ENCODE measurements around the gene CROCC.

Gene CROCC

GRCh38 chr1:16981269-16981849 is 59.6 kb downstream of the CROCC start:
- Histone ChIP-seq H3K79me2 (no peaks in the 10 kb centered on the region), H3K9me3 (ENCODE audit: control insufficient read depth, low read length) (no peaks in the 10 kb centered on the region), H3K36me3 (ENCODE audit: control insufficient read depth, insufficient read depth, low read length) (no peaks in the 10 kb centered on the region), H3K4me3 (ENCODE audit: low read depth, low read length) (no peak overlapping the region), H3K4me2 (ENCODE audit: low read length) (no peak overlapping the region), H3K4me1 (no peaks in the 10 kb centered on the region), H3K9ac (no peak overlapping the region), H3K27ac (no peak overlapping the region), H3K27me3 (ENCODE audit: control insufficient read depth, insufficient read depth, low read length) (no peaks in the 10 kb centered on the region), H2AFZ (no peak overlapping the region)
- no peak for TF ChIP-seq CTCF (IDR thresholded peaks at IDR 0.05)

GRCh38 chr1:16982902-16983301 is 61.2 kb downstream of the CROCC start:
- Histone ChIP-seq H3K36me3 (ENCODE audit: control insufficient read depth, insufficient read depth, low read length) (no peaks in the 10 kb centered on the region), H3K9me3 (ENCODE audit: control insufficient read depth, low read length) (no peaks in the 10 kb centered on the region), H3K4me1 (no peaks in the 10 kb centered on the region), H3K9ac (no peak overlapping the region), H3K4me2 (ENCODE audit: low read length) (no peak overlapping the region), H2AFZ (no peak overlapping the region), H3K4me3 (ENCODE audit: low read depth, low read length) (no peak overlapping the region), H3K27ac (no peak overlapping the region), H3K79me2 (no peaks in the 10 kb centered on the region), H3K27me3 (ENCODE audit: control insufficient read depth, insufficient read depth, low read length) (no peaks in the 10 kb centered on the region)
- TF ChIP-seq CTCF (IDR thresholded peaks at IDR 0.05), result no peak

DNA sequence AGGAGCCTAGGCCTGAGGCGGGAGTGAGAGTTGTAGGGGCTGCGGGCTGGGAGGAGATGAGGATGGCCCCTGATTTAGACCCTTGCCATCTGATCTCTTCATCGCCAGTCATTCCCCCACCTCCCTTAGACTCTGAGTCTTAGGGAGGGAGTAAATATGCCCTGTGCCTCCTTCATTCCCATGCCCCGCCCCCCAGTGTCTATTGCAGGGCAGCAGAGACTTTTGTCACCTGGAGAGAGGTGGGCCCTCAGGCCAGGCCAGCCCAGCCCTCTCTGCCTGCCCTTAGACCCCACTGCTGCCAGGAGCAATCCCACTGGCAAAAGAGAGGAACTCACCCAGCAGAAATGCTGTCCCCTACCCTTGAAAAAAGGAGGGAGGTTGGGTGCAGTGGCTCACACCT is 61.9 kb downstream of the CROCC start:
- Histone ChIP-seq H3K4me1 (no peaks in the 10 kb centered on the region), H3K4me2 (ENCODE audit: low read length) (no peak overlapping the region), H3K36me3 (ENCODE audit: control insufficient read depth, insufficient read depth, low read length) (no peaks in the 10 kb centered on the region), H3K4me3 (ENCODE audit: low read depth, low read length) (no peak overlapping the region), H3K9ac (no peak overlapping the region), H3K27me3 (ENCODE audit: control insufficient read depth, insufficient read depth, low read length) (no peaks in the 10 kb centered on the region), H3K79me2 (no peaks in the 10 kb centered on the region), H3K9me3 (ENCODE audit: control insufficient read depth, low read length) (no peaks in the 10 kb centered on the region), H2AFZ (no peak overlapping the region), H3K27ac (no peak overlapping the region)
- TF ChIP-seq CTCF (IDR thresholded peaks at IDR 0.05), result no peak

DNA sequence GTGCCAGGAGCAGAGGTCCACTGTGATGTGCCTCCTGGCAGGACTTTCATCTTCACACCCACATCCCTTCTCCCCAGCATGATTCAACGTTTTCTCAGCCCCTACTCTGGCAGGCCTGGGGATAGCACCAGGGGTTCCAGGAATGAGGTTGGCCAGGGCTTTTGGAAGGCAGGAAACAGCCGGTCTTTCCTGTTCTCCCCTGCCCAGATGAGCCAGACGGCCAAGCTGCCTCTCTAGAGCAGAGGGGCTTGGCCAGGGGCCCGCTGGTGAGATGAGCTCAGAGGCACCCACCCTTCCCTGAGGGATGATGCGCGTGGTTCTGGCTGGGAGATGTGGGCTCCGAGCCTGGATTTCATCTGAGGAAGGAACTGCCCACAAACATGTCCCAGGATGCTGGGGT is 63.0 kb downstream of the CROCC start:
- no peak overlapping the region for H3K27ac ChIP-seq
- no peaks in the 10 kb centered on the region for H3K4me1 ChIP-seq
- H2AFZ ChIP-seq, result no peak overlapping the region
- TF ChIP-seq CTCF (IDR thresholded peaks at IDR 0.05), result no peak
- H3K9ac ChIP-seq, result no peak overlapping the region
- no peak overlapping the region for H3K4me3 ChIP-seq (ENCODE audit: low read depth, low read length)
- H3K36me3 ChIP-seq (ENCODE audit: control insufficient read depth, insufficient read depth, low read length), result no peaks in the 10 kb centered on the region
- no peaks in the 10 kb centered on the region for H3K79me2 ChIP-seq
- H3K9me3 ChIP-seq (ENCODE audit: control insufficient read depth, low read length), result no peaks in the 10 kb centered on the region
- H3K4me2 ChIP-seq (ENCODE audit: low read length), result no peak overlapping the region
- no peaks in the 10 kb centered on the region for H3K27me3 ChIP-seq (ENCODE audit: control insufficient read depth, insufficient read depth, low read length)

DNA sequence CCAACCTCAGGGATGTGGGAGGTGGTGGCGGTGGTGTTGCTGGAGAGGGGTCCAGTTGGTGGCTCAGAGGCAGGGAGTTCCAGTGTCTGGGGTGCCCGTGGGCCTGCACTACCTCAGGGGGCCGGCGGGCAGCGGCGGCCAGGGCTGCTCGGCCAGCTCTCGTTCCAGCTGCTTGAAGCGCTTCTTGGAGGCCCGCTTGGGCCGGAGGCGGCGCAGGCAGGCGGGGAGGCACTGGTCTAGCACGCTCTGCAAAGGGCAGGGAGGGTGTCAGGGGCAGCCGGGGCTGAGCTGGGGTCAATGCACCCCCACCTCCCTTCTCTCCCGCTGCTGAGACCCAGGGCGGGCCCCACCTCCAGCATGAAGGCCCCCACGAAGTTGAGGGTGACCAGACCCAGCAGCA is 64.4 kb downstream of the CROCC start:
- H3K4me1 ChIP-seq, result no peaks in the 10 kb centered on the region
- H3K27me3 ChIP-seq (ENCODE audit: control insufficient read depth, insufficient read depth, low read length), result no peaks in the 10 kb centered on the region
- no peak overlapping the region for H3K4me2 ChIP-seq (ENCODE audit: low read length)
- H3K36me3 ChIP-seq (ENCODE audit: control insufficient read depth, insufficient read depth, low read length), result no peaks in the 10 kb centered on the region
- no peaks in the 10 kb centered on the region for H3K9me3 ChIP-seq (ENCODE audit: control insufficient read depth, low read length)
- H3K9ac ChIP-seq, result no peak overlapping the region
- no peak overlapping the region for H2AFZ ChIP-seq
- TF ChIP-seq CTCF (IDR thresholded peaks at IDR 0.05), result no peak
- H3K4me3 ChIP-seq (ENCODE audit: low read depth, low read length), result no peak overlapping the region
- H3K27ac ChIP-seq, result no peak overlapping the region
- H3K79me2 ChIP-seq, result no peaks in the 10 kb centered on the region

All from parathyroid adenoma (tissue), 2 donors.